Measurements from ENCODE around the gene PROM1. TPM values are rescaled to one million over a fixed set of nuclear protein-coding genes. Genes with fewer than 3 reads are reported as not detected.

Gene PROM1
- total RNA-seq, 1 donor from 2014 or later, result 30.3 TPM

- Mint-ChIP-seq H3K9me3 (no peaks in the 10 kb centered on the region), H3K36me3 (no peaks in the 10 kb centered on the region), H3K4me3 (no peak overlapping the region), H3K27me3 (no peaks in the 10 kb centered on the region), H3K4me1 (ENCODE audit: unreplicated experiment) (peaks cover 9% of the 10 kb centered on the region), H3K27ac (no peak overlapping the region)
- DNase-seq (ENCODE audit: extremely low spot score, unreplicated experiment), result no peak
- TF ChIP-seq CTCF (conservative IDR thresholded peaks at IDR 0.05), result no peak
Observed at GRCh38 chr4:15990570-15991285, 93.1 kb downstream of the PROM1 start.

GRCh38 chr4:15989424-15989823 is 94.4 kb downstream of the PROM1 start:
- no peaks in the 10 kb centered on the region for H3K36me3 Mint-ChIP-seq
- DNase-seq (ENCODE audit: extremely low spot score, unreplicated experiment), result no peak
- peaks cover 9% of the 10 kb centered on the region for H3K4me1 Mint-ChIP-seq (ENCODE audit: unreplicated experiment)
- H3K27me3 Mint-ChIP-seq, result no peaks in the 10 kb centered on the region
- no peak for TF ChIP-seq CTCF (conservative IDR thresholded peaks at IDR 0.05)
- no peak overlapping the region for H3K4me3 Mint-ChIP-seq
- H3K9me3 Mint-ChIP-seq, result no peaks in the 10 kb centered on the region
- H3K27ac Mint-ChIP-seq, result no peak overlapping the region

GRCh38 chr4:15988222-15988621 is 95.6 kb downstream of the PROM1 start:
- no peaks in the 10 kb centered on the region for H3K9me3 Mint-ChIP-seq
- H3K4me3 Mint-ChIP-seq, result no peak overlapping the region
- no peaks in the 10 kb centered on the region for H3K27me3 Mint-ChIP-seq
- no peak for DNase-seq (ENCODE audit: extremely low spot score, unreplicated experiment)
- peaks cover 9% of the 10 kb centered on the region for H3K4me1 Mint-ChIP-seq (ENCODE audit: unreplicated experiment)
- no peak for TF ChIP-seq CTCF (conservative IDR thresholded peaks at IDR 0.05)
- H3K36me3 Mint-ChIP-seq, result no peaks in the 10 kb centered on the region
- no peak overlapping the region for H3K27ac Mint-ChIP-seq

- Mint-ChIP-seq H3K4me3 (no peak overlapping the region), H3K27ac (no peak overlapping the region), H3K27me3 (no peaks in the 10 kb centered on the region), H3K36me3 (no peaks in the 10 kb centered on the region), H3K9me3 (no peaks in the 10 kb centered on the region), H3K4me1 (ENCODE audit: unreplicated experiment) (peaks cover 9% of the 10 kb centered on the region)
- no peak for TF ChIP-seq CTCF (conservative IDR thresholded peaks at IDR 0.05)
- DNase-seq (ENCODE audit: extremely low spot score, unreplicated experiment), result no peak
Observed at GRCh38 chr4:15986907-15987306, 96.9 kb downstream of the PROM1 start.

- Mint-ChIP-seq H3K9me3 (no peaks in the 10 kb centered on the region), H3K27me3 (no peaks in the 10 kb centered on the region), H3K27ac (no peak overlapping the region), H3K4me3 (no peak overlapping the region), H3K36me3 (peaks cover 4% of the 10 kb centered on the region), H3K4me1 (ENCODE audit: unreplicated experiment) (no peaks in the 10 kb centered on the region)
- TF ChIP-seq CTCF (conservative IDR thresholded peaks at IDR 0.05), result no peak
- no peak for DNase-seq (ENCODE audit: extremely low spot score, unreplicated experiment)
Observed at GRCh38 chr4:15983610-15984009, 100.2 kb downstream of the PROM1 start.
